A673 (cell line): ENCODE data around the gene LNX1.

Experiments
- EZH2 ChIP-seq: fragments of 200-600 bp; sonication (generic); IDR thresholded peaks from 2 replicates; pipeline ENCODE4 v1.6.1; 2017; ENCODE audit warnings: borderline replicate concordance, low read depth, mild to moderate bottlenecking, mixed read lengths, antibody characterized with exemption, low read length; ENCODE audit not compliant: poor library complexity, severe bottlenecking
- TF ChIP-seq, protein P1 (sequence below): fragments of 300-800, 200-600 bp; sonication (generic); conservative IDR thresholded peaks from 2 replicates; pipeline ENCODE4 v1.5.1; 2017; ENCODE audit warnings: low read depth, mild to moderate bottlenecking, antibody characterized with exemption, low read length, moderate library complexity, mixed read lengths

DNA sequence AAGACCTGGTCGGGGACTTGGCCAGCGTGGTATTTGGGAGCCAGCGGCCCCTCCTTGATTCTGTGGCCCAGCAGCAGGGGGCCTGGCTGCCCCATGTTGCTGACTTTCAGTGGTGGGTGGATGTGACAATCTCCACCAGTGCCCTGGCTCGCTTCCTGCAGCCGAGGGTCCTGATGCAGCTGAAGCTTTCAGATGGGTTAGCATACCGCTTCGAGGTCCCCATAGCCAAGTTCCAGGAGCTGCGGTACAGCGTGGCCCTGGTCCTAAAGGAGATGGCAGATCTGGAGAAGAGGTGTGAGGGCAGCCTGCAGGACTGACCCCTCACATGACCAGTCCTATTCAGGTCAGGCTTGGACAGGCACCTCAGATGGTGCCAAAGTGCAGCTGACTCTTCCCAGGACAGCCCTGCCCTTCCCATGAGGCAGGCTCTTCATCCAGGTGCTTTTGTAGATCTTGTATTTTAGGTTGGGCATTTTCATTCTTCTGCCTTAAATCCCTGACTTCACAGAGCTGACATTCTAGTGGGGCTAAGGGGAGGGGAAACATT, 15.1 kb downstream of the LNX1 start:
- TF ChIP-seq, protein P1, sequence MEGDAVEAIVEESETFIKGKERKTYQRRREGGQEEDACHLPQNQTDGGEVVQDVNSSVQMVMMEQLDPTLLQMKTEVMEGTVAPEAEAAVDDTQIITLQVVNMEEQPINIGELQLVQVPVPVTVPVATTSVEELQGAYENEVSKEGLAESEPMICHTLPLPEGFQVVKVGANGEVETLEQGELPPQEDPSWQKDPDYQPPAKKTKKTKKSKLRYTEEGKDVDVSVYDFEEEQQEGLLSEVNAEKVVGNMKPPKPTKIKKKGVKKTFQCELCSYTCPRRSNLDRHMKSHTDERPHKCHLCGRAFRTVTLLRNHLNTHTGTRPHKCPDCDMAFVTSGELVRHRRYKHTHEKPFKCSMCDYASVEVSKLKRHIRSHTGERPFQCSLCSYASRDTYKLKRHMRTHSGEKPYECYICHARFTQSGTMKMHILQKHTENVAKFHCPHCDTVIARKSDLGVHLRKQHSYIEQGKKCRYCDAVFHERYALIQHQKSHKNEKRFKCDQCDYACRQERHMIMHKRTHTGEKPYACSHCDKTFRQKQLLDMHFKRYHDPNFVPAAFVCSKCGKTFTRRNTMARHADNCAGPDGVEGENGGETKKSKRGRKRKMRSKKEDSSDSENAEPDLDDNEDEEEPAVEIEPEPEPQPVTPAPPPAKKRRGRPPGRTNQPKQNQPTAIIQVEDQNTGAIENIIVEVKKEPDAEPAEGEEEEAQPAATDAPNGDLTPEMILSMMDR, result no peak
- no peak for TF ChIP-seq EZH2
